Heart right ventricle (tissue), 16 donors: Measurements from ENCODE around the gene TSEN2. TPM values are rescaled to one million over a fixed set of nuclear protein-coding genes. Genes with fewer than 3 reads are reported as not detected.
"Not testable (repeated sequence)": the region's sequence is repeated elsewhere in the genome, so short reads cannot be mapped to it uniquely, and the experiment has no call there.

Experiments used
- ATAC-seq, 8 donors: fragments of 200-7000 bp; cut with Tn5 transposase; one replicate each; pipeline ENCODE4 v1.9.1; 2020; ENCODE audit warnings: mild to moderate bottlenecking in 8 of 8, moderate library complexity in 8 of 8, moderate number of reproducible peaks in 1 of 8
- DNase-seq, 2 donors: peaks; one replicate each; pipeline ENCODE4 v3.0.0-alpha.2; 2020
- H3K27ac ChIP-seq, 10 donors: fragments of 200-600 bp; sonication (generic) in 2 of 10; one replicate each; pipeline versions ENCODE4 v1.5.0 to v1.8.0; 2020 to 2022; ENCODE audit warnings: mild to moderate bottlenecking in 3 of 10
- H3K27me3 ChIP-seq, 7 donors: fragments of 200-600 bp; one replicate each; pipeline ENCODE4 v1.8.0; 2021 to 2022; ENCODE audit warnings: mild to moderate bottlenecking in 2 of 7
- H3K36me3 ChIP-seq, 9 donors: fragments of 200-600 bp; sonication (generic) in 1 of 9; one replicate each; pipeline versions ENCODE4 v1.5.0 to v1.8.0; 2020 to 2022; ENCODE audit warnings: mild to moderate bottlenecking in 2 of 9
- H3K4me1 ChIP-seq, 9 donors: fragments of 200-600 bp; sonication (generic) in 1 of 9; one replicate each; pipeline versions ENCODE4 v1.5.0 to v1.8.0; 2020 to 2022; ENCODE audit warnings: mild to moderate bottlenecking in 4 of 9
- H3K4me3 ChIP-seq, 10 donors: fragments of 200-600 bp; sonication (generic) in 2 of 10; one replicate each; pipeline versions ENCODE4 v1.5.0 to v1.8.0; 2020 to 2022; ENCODE audit warnings: mild to moderate bottlenecking in 7 of 10, moderate library complexity in 2 of 10
- H3K9me3 ChIP-seq, 11 donors: fragments of 200-600 bp in 10 of 11; sonication (generic) in 2 of 11; one replicate each; pipeline versions ENCODE4 v1.5.0 to v1.8.0; 2013 to 2022; ENCODE audit warnings: mild to moderate bottlenecking in 2 of 11, control low read depth in 1 of 11, moderate library complexity in 1 of 11
- WGBS, 2 donors: extraction: QIAGEN DNeasy Blood & Tissue Kit; methylation state at CpG; one replicate each; pipeline ENCODE4 v1.1.7; 2013; ENCODE audit warnings: inconsistent platforms in 1 of 2; 5-methylcytosine and 5-hydroxymethylcytosine counted together
- intact Hi-C, 10 donors: fragments of 100-400 bp; cut with DNase I; formaldehyde crosslinking; loops; one replicate each; pipeline versions ENCODE4 v1.11.1 to v1.14.2; 2022
- polyA plus RNA-seq, 2 donors: library from polyadenylated mRNA; stranded (reverse); fragments of 200-250 nt; gene quantifications; one replicate each; pipeline ENCODE4 v1.2.3, GENCODE V29; 2013
- total RNA-seq, 10 donors: library from RNA; stranded (reverse); fragmentation: NEBNext Ultra II Directional in 3 of 10; extraction: Animal tissue kit (Norgen Biotek cat#: 25700) in 3 of 10; gene quantifications; one replicate each; pipeline versions ENCODE4 v1.2.1 to v1.2.4, GENCODE V29; 2021 to 2023
- TF ChIP-seq, protein P1 (sequence below), 9 donors: fragments of 200-600 bp; sonication (generic) in 2 of 9; IDR thresholded peaks; one replicate each; pipeline versions ENCODE4 v1.5.0 to v1.8.0; 2021 to 2022; ENCODE audit warnings: antibody characterized with exemption in 9 of 9, mild to moderate bottlenecking in 5 of 9, moderate library complexity in 1 of 9
- donor health status: Arrhythmogenic right ventricular cardiomyopathy.
- donor health status: ischemic (EF 13 %, LVEDD 7.1; RV severe dilation, severe dysfunction).
- donor health status: healthy with polysubstance abuse.
- donor health status: DM: no; HTN: yes; CAD: no.
- donor health status: DM: no; HTN: no; CAD: no.
- donor health status: ischemic (EF 25% LVEDD 6.9; RV normal size, moderate dysfunction).
- donor health status: ischemic (EF 25% LVEDD 5.7; RV mildly dilated, moderate dysfunction).
- donor health status: healthy.
- donor health status: DM: yes; HTN: yes; CAD: no.
- donor health status: Ischemic cardiomyopathy.
- donor health status: ischemic (EF 35%, LVEDD 5.7; RV mildly dilated, moderate dysfunction).
- donor health status: nonischemic (EF 11% LVEDD 7.7; RV severe dilation, severe dysfunction).
- donor health status: DM: yes; HTN: yes; CAD: no.
- donor health status: PGD.
- donor health status: ischemic (EF 29% LVEDD 5.4; RV normal size, mild dysfunction).
- donor health status: nonischemic (EF 23%, LVEDD 6.1; RV moderate dilation, normal function).

TSEN2 gene
- total and polyA plus RNA-seq, 12 donors: 15.7 to 33.7 (median 19.8) TPM

DNA sequence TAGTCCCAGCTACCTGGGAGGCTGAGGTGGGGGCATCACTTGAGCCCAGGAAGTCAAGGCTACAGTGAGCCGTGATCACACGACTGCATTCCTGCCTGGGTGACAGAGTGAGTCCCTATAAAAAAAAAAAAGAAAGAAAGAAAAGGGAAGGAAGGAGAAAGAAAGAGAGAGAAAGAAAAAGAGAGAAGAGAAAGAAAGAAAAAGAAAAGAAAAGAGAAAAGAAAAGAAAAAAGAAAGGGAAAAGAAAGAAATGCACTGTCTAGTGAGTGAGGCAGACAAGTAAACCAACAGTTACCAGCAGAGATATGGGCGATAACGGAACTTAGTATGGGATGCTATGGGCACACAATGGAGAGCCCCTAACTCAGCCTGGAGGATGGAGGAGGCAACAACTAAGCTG is 37.2 kb upstream of the TSEN2 start:
- Histone ChIP-seq H3K36me3 (no peaks in the 10 kb centered on the region), H3K9me3 (peaks cover 0 to 8% (median 0%) of the 10 kb centered on the region in 11 donors), H3K27ac (no peak overlapping the region), H3K27me3 (no peaks in the 10 kb centered on the region), H3K4me3 (no peak overlapping the region), H3K4me1 (peaks cover 2 to 26% (median 7%) of the 10 kb centered on the region in 9 donors)
- TF ChIP-seq, protein P1, sequence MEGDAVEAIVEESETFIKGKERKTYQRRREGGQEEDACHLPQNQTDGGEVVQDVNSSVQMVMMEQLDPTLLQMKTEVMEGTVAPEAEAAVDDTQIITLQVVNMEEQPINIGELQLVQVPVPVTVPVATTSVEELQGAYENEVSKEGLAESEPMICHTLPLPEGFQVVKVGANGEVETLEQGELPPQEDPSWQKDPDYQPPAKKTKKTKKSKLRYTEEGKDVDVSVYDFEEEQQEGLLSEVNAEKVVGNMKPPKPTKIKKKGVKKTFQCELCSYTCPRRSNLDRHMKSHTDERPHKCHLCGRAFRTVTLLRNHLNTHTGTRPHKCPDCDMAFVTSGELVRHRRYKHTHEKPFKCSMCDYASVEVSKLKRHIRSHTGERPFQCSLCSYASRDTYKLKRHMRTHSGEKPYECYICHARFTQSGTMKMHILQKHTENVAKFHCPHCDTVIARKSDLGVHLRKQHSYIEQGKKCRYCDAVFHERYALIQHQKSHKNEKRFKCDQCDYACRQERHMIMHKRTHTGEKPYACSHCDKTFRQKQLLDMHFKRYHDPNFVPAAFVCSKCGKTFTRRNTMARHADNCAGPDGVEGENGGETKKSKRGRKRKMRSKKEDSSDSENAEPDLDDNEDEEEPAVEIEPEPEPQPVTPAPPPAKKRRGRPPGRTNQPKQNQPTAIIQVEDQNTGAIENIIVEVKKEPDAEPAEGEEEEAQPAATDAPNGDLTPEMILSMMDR (IDR thresholded peaks at IDR 0.05): no peak
- ATAC-seq (no peak), DNase-seq (no peak)
- WGBS, 2 donors: 92 to 95% methylated on average over 4 of the region's 4 CpGs
- intact Hi-C loops: no loop called here

DNA sequence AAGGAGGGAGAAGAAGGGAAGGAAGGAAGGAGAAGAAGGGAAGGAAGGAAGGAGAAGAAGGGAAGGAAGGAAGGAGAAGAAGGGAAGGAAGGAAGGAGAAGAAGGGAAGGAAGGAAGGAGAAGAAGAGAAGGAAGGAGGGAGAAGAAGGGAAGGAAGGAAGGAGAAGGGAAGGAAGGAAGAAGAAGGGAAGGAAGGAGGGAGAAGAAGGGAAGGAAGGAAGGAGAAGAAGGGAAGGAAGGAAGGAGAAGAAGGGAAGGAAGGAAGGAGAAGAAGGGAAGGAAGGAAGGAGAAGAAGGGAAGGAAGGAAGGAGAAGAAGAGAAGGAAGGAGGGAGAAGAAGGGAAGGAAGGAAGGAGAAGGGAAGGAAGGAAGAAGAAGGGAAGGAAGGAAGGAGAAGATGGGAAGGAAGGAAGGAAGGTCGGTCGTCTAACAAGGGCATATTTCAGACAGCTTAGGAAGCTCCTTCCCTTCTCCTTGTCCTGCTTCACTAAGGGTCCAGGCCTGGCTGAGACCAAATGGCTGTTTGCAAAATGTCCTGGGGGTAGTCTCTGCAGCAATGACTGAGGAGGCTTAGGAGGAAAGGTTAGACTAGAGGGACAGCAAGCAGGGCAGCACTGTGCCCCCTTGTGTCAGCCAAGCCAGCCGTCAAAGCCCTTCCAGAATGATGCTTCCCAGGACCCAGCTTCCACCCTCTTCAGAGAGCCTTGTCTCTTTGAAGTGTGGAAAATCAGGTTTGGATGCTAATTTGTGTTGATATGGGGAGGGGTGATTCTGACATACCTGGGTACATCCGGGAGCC is 35.7 kb upstream of the TSEN2 start:
- H3K9me3 ChIP-seq, DNase-seq, H3K36me3 ChIP-seq, intact Hi-C loops, H3K27ac ChIP-seq, H3K27me3 ChIP-seq, H3K4me3 ChIP-seq, ATAC-seq: not testable (repeated sequence)
- 72 to 76% methylated on average over 4 of the region's 4 CpGs for WGBS, 2 donors
- peaks cover 0 to 13% (median 0%) of the 10 kb centered on the region in 9 donors for H3K4me1 ChIP-seq

DNA sequence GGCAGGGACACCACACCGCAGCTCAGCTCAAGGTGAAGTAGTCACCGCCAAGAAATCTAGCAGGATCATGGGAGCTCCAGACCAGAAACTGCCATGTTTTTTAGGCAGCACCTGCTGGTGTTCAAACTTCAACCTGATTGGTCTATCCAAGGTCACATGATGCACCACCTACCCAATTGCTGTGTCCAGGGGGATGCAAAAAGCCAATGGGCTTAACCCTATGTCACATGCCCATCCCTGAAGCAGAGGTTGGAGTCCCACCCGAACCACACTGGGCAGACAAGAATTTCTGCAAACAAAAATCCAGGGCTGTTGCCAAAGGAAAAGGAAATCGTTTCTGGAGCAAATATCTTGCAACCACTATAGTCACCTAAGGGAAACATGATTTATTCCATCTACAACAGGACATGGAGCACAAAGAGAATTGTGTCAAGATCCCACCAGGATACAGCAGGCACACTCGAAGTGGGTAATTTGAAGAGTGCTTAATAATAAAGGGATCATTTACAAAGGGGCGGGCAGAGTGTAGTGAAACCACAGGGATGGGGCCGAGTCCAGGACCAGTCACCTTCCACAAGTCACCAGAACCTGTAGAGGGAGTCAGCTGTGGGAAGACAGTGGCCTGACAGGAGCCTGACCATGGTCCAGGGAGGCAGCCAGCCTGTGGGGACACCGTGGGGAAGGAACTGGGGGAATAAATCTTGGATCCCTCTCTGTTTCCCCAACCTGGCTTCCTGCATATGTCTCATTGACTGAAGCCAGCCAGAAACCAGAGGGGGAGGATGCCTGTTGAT is 34.2 kb upstream of the TSEN2 start:
- Histone ChIP-seq H3K9me3 (peaks cover 0 to 8% (median 0%) of the 10 kb centered on the region in 11 donors), H3K27me3 (no peaks in the 10 kb centered on the region), H3K4me1 (no peaks in the 10 kb centered on the region), H3K36me3 (no peaks in the 10 kb centered on the region), H3K4me3 (no peak overlapping the region), H3K27ac (no peak overlapping the region)
- TF ChIP-seq, protein P1 (IDR thresholded peaks at IDR 0.05): no peak
- intact Hi-C loops: no loop called here
- ATAC-seq (no peak), DNase-seq (no peak)
- 69 to 81% methylated on average over 8 of the region's 8 CpGs for whole genome bisulfite sequencing, 2 donors

DNA sequence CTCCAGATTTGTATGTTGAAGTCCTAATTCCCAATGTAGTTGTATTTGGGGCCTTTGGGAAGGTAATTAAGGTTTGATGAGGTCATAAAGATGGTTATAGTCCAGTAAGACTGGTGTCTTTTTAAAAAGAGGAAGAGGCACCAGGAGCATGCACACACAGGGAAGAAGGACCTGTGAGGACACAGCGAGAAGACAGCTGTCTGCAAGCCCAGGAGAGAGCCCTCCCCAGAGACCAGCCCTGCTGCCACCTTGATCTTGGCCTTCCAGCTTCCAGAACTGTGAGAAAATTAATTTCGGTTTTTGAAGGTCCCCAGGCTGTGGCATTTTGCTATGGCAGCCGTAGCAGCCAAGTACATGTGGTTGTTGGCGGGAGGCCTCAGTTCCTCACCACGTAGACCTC is 32.8 kb upstream of the TSEN2 start:
- DNase-seq: no peak
- H3K27me3 ChIP-seq: no peaks in the 10 kb centered on the region
- 84 to 93% methylated on average over 5 of the region's 5 CpGs for WGBS, 2 donors
- H3K4me1 ChIP-seq: no peaks in the 10 kb centered on the region
- no peak overlapping the region for H3K4me3 ChIP-seq
- intact Hi-C loops: no loop called here
- no peak overlapping the region for H3K27ac ChIP-seq
- TF ChIP-seq, protein P1 (IDR thresholded peaks at IDR 0.05): no peak
- ATAC-seq: no peak
- no peaks in the 10 kb centered on the region for H3K36me3 ChIP-seq
- peaks cover 0 to 8% (median 0%) of the 10 kb centered on the region in 11 donors for H3K9me3 ChIP-seq
